Measurements from ENCODE around the gene LYG1. TPM values are rescaled to one million over a fixed set of nuclear protein-coding genes. Genes with fewer than 3 reads are reported as not detected.

The LYG1 gene
- total RNA-seq, 1 donor from 2014 or later, result 3.3 TPM

DNA sequence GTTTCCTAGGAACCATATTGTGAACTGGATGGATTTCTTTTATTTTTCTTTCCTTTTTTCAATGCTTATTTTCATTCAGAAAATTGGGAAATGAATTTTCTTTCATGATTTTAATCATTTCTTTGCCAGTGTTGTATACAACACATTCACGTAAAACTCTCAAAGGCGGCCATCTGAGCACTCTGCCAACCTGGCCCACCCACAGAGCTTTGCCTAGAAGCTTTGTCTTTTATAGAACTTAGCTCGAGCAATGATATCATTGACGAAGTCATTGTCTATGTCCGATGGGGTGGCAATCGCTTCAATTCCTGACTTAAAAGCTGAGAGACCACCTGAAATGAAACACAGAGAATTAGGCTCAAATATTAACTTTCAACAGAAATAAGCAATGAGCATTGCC is 58.8 kb downstream of the LYG1 start:
- H3K27ac Mint-ChIP-seq, result no peak overlapping the region
- H3K4me3 Mint-ChIP-seq (ENCODE audit: low read depth), result no peak overlapping the region
- DNase-seq (ENCODE audit: low spot score, unreplicated experiment), result no peak
- H3K9me3 Mint-ChIP-seq (ENCODE audit: low read depth), result no peaks in the 10 kb centered on the region
- TF ChIP-seq, protein P1, sequence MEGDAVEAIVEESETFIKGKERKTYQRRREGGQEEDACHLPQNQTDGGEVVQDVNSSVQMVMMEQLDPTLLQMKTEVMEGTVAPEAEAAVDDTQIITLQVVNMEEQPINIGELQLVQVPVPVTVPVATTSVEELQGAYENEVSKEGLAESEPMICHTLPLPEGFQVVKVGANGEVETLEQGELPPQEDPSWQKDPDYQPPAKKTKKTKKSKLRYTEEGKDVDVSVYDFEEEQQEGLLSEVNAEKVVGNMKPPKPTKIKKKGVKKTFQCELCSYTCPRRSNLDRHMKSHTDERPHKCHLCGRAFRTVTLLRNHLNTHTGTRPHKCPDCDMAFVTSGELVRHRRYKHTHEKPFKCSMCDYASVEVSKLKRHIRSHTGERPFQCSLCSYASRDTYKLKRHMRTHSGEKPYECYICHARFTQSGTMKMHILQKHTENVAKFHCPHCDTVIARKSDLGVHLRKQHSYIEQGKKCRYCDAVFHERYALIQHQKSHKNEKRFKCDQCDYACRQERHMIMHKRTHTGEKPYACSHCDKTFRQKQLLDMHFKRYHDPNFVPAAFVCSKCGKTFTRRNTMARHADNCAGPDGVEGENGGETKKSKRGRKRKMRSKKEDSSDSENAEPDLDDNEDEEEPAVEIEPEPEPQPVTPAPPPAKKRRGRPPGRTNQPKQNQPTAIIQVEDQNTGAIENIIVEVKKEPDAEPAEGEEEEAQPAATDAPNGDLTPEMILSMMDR (IDR thresholded peaks at IDR 0.05; ENCODE audit: unreplicated experiment), result no peak
- no peaks in the 10 kb centered on the region for H3K36me3 Mint-ChIP-seq (ENCODE audit: insufficient read depth)
- no peaks in the 10 kb centered on the region for H3K4me1 Mint-ChIP-seq (ENCODE audit: low read depth)
- H3K27me3 Mint-ChIP-seq, result no peaks in the 10 kb centered on the region

DNA sequence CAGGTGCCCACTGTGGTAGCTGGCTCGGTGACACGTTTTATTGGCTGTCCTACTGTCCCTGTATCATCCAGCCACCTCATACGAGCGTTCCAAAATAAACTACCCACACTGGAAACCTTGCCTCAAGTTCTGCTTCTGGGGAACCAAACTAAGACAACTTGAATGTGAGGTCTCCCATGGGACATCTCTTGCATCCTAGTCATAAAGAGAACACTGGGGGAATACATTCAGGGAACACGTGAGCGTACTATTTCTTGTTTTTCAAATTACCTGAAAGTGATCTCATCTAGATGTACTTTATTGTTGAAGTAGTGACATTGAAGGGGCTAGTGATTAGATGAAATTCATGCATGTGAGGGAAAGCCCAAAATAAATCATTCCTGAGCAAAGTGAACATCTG is 60.6 kb downstream of the LYG1 start:
- no peaks in the 10 kb centered on the region for H3K36me3 Mint-ChIP-seq (ENCODE audit: insufficient read depth)
- no peak overlapping the region for H3K27ac Mint-ChIP-seq
- no peak for DNase-seq (ENCODE audit: low spot score, unreplicated experiment)
- no peak overlapping the region for H3K4me3 Mint-ChIP-seq (ENCODE audit: low read depth)
- H3K27me3 Mint-ChIP-seq, result no peaks in the 10 kb centered on the region
- TF ChIP-seq, protein P1 (IDR thresholded peaks at IDR 0.05; ENCODE audit: unreplicated experiment), result no peak
- no peaks in the 10 kb centered on the region for H3K9me3 Mint-ChIP-seq (ENCODE audit: low read depth)
- H3K4me1 Mint-ChIP-seq (ENCODE audit: low read depth), result no peaks in the 10 kb centered on the region

DNA sequence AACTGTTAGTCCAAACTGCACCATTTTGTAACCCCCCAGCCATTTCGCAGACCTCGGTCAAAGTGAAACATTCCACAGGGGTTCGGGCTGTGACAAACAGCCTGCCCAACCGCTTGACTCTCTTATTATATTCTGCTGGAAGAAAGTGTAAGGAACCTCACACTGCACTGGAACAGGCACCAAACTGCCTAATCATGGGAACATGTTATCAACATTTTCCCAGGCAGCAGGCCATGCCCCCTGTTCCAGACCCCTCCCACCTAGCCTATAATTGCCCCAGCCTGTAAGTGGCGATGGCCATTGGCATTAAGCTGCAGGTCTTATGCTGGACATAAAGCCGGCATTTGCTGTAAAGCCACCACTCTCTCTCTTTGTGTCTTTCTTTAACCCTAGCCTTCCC is 62.4 kb downstream of the LYG1 start:
- Mint-ChIP-seq H3K4me3 (ENCODE audit: low read depth) (no peak overlapping the region), H3K27me3 (no peaks in the 10 kb centered on the region), H3K4me1 (ENCODE audit: low read depth) (no peaks in the 10 kb centered on the region), H3K9me3 (ENCODE audit: low read depth) (peaks cover 12% of the 10 kb centered on the region), H3K27ac (no peak overlapping the region), H3K36me3 (ENCODE audit: insufficient read depth) (no peaks in the 10 kb centered on the region)
- TF ChIP-seq, protein P1 (IDR thresholded peaks at IDR 0.05; ENCODE audit: unreplicated experiment), result no peak
- DNase-seq (ENCODE audit: low spot score, unreplicated experiment), result no peak

Other genes with a start within 250 kb of the LYG1 start
- gene C2orf15, start 159.5 kb downstream of the LYG1 start, total RNA-seq, result 16.0 and 19.6 TPM in 2 replicates
- gene TSGA10, start 146.3 kb downstream of the LYG1 start, total RNA-seq, result 12.3 and 13.8 TPM in 2 replicates
- 5.3 and 6.3 TPM in 2 replicates for gene LIPT1, start 146.2 kb downstream of the LYG1 start, total RNA-seq
- 37.8 and 38.4 TPM in 2 replicates for gene MITD1, start 120.1 kb downstream of the LYG1 start, total RNA-seq
- 32.6 and 37.3 TPM in 2 replicates for gene MRPL30, start 120.0 kb downstream of the LYG1 start, total RNA-seq
- not detected in 2 replicates for gene LYG2, start 45.5 kb downstream of the LYG1 start, total RNA-seq
- gene TXNDC9, start 35.1 kb upstream of the LYG1 start, total RNA-seq, result 28.9 and 32.7 TPM in 2 replicates
- 40.1 and 41.9 TPM in 2 replicates for gene EIF5B, start 36.2 kb upstream of the LYG1 start, total RNA-seq
- 45.6 and 53.7 TPM in 2 replicates for gene REV1, start 188.8 kb upstream of the LYG1 start, total RNA-seq

Measured in progenitor cell of endocrine pancreas (in vitro differentiated cells).